PFSK-1 (cell line): ENCODE measurements around the gene TET2.

Experiments
- FOXP2 ChIP-seq: optimal IDR thresholded peaks from 2 replicates; pipeline ENCODE3; 2011; ENCODE audit warnings: borderline replicate concordance, control low read depth, inconsistent platforms; ENCODE audit not compliant: insufficient read depth; ENCODE audit errors: extremely low read length, extremely low read depth
- POLR2AphosphoS5 ChIP-seq: IDR thresholded peaks from 2 replicates; pipeline ENCODE4 v1.6.1; 2012; ENCODE audit warnings: low read depth, mild to moderate bottlenecking, control low read depth, low read length, moderate library complexity
- REST ChIP-seq, 2 experiments: IDR thresholded peaks; 2 replicates each; pipeline versions ENCODE4 v1.6.1 to v1.8.0; 2011 to 2012; ENCODE audit warnings: low read depth in 2 of 2, low read length in 2 of 2, control low read depth in 1 of 2, inconsistent platforms in 1 of 2, mild to moderate bottlenecking in 1 of 2, moderate library complexity in 1 of 2; ENCODE audit not compliant: insufficient read depth in 1 of 2
- SIN3A ChIP-seq: IDR thresholded peaks from 2 replicates; pipeline ENCODE4 v1.6.1; 2012; ENCODE audit warnings: mild to moderate bottlenecking, low read length, moderate library complexity, borderline replicate concordance; ENCODE audit not compliant: insufficient read depth
- TAF1 ChIP-seq: IDR thresholded peaks from 2 replicates; pipeline ENCODE4 v1.6.1; 2012; ENCODE audit warnings: low read length, control low read depth, borderline replicate concordance; ENCODE audit not compliant: insufficient read depth

TET2 gene

DNA sequence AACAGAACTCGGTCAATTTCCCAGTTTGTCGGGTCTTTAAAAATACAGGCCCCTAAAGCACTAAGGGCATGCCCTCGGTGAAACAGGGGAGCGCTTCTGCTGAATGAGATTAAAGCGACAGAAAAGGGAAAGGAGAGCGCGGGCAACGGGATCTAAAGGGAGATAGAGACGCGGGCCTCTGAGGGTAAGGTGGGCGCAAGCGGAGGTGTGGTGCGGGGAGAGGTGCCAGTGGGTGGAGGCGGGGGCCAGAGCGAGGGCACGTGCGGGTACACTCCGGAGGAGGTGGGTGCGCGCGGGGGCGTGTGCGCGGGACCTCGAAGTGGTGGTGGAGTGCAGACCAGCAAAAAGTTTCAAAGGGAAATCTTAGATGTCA, 787 bp upstream of the TET2 start:
- TF ChIP-seq SIN3A (no peak), POLR2AphosphoS5 (no peak), FOXP2 (no peak), REST (IDR thresholded peaks at IDR 0.05; ENCODE audit: insufficient read depth in 1 of 2, low read depth in 2 of 2, low read length in 2 of 2) (no peak), TAF1 (no peak)

- TF ChIP-seq REST (IDR thresholded peaks at IDR 0.05; ENCODE audit: insufficient read depth in 1 of 2, low read depth in 2 of 2, low read length in 2 of 2), result no peak
- no peak for TF ChIP-seq FOXP2
- TF ChIP-seq POLR2AphosphoS5, result no peak
- no peak for TF ChIP-seq TAF1
- TF ChIP-seq SIN3A, result no peak
Measured at GRCh38 chr4:105147016-105147552, 408 bp downstream of the TET2 start.

- TF ChIP-seq FOXP2 (no peak), TAF1 (no peak), REST (IDR thresholded peaks at IDR 0.05; ENCODE audit: insufficient read depth in 1 of 2, low read depth in 2 of 2, low read length in 2 of 2) (no peak), SIN3A (no peak; the same call in 1 of the 2 replicates), POLR2AphosphoS5 (no peak)
Measured at GRCh38 chr4:105147553-105148161, 981 bp downstream of the TET2 start.

- TF ChIP-seq TAF1 (no peak), FOXP2 (no peak), REST (IDR thresholded peaks at IDR 0.05; ENCODE audit: insufficient read depth in 1 of 2, low read depth in 2 of 2, low read length in 2 of 2) (no peak), SIN3A (no peak), POLR2AphosphoS5 (no peak)
Measured at GRCh38 chr4:105148356-105148755, 1.7 kb downstream of the TET2 start.

DNA sequence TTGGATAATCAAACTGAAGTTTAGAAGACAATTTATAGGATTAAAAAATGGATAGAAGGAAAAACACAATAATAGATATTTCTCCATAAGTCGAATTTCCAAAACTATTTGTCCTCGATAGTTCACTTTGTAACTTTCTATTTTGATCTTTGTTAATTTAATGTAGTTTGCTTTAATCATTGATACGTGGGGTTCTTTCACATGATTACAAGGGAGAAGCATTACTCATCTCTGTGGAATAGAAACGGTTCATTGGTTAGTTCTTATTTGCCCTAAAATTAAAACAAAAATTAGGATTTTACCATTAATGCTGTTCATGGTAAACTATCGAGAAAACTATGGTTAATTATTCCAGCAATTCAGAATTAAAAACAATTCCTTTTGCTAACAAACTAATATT, 2.1 kb downstream of the TET2 start:
- no peak for TF ChIP-seq TAF1
- TF ChIP-seq SIN3A, result no peak
- no peak for TF ChIP-seq REST (IDR thresholded peaks at IDR 0.05; ENCODE audit: insufficient read depth in 1 of 2, low read depth in 2 of 2, low read length in 2 of 2)
- no peak for TF ChIP-seq POLR2AphosphoS5
- TF ChIP-seq FOXP2, result no peak
